HCT116 (cell line): ENCODE measurements around the gene NECTIN4.

Experiments
- ATF3 ChIP-seq: IDR thresholded peaks from 2 replicates; pipeline ENCODE4 v1.6.1; 2012
- CEBPB ChIP-seq: IDR thresholded peaks from 2 replicates; pipeline ENCODE4 v1.6.1; 2012; ENCODE audit warnings: low read depth
- CTCF ChIP-seq, 3 experiments: fragments of 200-600 bp in 1 of 3; sonication (generic) in 1 of 3; IDR thresholded peaks in 2 of 3; conservative IDR thresholded peaks in 1 of 3; 2 replicates each; pipeline ENCODE4 v1.5.1; 2012 to 2017; ENCODE audit warnings: low read depth in 2 of 3, low read length in 2 of 3, antibody characterized with exemption in 1 of 3, borderline replicate concordance in 1 of 3, control low read depth in 1 of 3, mild to moderate bottlenecking in 1 of 3, mixed read lengths in 1 of 3, mixed run types in 1 of 3, moderate library complexity in 1 of 3; ENCODE audit not compliant: insufficient read depth in 1 of 3
- REST ChIP-seq: IDR thresholded peaks from 2 replicates; pipeline ENCODE4 v1.6.1; 2012; ENCODE audit warnings: low read depth
- ZNF274 ChIP-seq: fragments of 200-500 bp; sonication (Bioruptor generic); IDR thresholded peaks from 2 replicates; pipeline ENCODE4 v1.6.1; 2014; ENCODE audit warnings: mild to moderate bottlenecking, low read depth, low read length, inconsistent platforms

- TF ChIP-seq CTCF (IDR thresholded peaks at IDR 0.05 in 2 of 3, conservative IDR thresholded peaks at IDR 0.05 in 1 of 3; ENCODE audit: borderline replicate concordance in 1 of 3, insufficient read depth in 1 of 3, low read depth in 2 of 3, low read length in 2 of 3) (no peak), ATF3 (no peak), REST (no peak), CEBPB (no peak), ZNF274 (no peak)
Measured at GRCh38 chr1:161096015-161096414, 6.7 kb upstream of the NECTIN4 start.
